ENCODE results near the gene KIAA1958. TPM values are rescaled to one million over a fixed set of nuclear protein-coding genes. Genes with fewer than 3 reads are reported as not detected.

The KIAA1958 gene
- total and polyA plus RNA-seq, 10 of the 15 experiments (the other 5 are each of a cell fraction or from before 2014, with no cell fraction given): 0.53 to 8.7 (median 4.0) TPM

- TF ChIP-seq NBN (IDR thresholded peaks at IDR 0.05): no peak
These were observed 190.4 kb downstream of the KIAA1958 start (continued) for GRCh38 chr9:112677040-112677439.

DNA sequence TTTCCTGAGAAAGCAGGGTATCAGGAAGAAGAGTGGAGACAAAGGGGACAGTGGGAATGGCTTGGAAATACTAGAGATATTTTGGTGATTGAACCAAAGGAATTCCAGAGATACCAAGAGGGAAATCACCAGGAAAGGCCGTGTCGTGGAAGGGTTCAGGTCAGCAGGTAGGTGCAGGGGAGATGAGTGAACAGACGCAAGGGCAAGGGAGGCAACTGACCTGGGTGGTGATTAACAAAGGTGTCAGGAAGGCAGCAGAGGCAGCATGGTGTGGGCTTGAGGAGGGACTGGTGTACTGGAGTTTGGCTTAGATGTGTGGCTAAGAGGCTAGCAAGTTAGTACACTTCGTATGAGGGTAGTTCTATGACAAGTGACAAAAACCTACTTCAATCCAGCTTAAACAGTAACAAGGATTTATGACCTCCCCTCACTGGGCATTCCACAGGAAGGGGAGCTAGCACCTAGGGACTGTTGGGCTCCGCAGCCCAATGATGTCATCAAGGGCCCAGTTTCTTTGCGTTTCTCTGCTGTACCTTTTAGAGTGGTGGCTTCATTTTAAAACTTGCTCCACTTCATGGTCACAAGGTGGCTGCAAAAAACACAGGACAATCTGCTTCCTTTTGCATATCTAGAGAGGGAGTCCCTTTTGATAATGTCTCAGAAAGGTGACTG, 194.2 kb downstream of the KIAA1958 start:
- in situ Hi-C loops (cut with MboI): no loop called here
- FAIRE-seq: no peak
- TF ChIP-seq ZNF592 (IDR thresholded peaks at IDR 0.05) (no peak), IKZF1 (conservative IDR thresholded peaks at IDR 0.05) (no peak), PML (IDR thresholded peaks at IDR 0.05; ENCODE audit: low read length) (no peak)
- no peaks in the 10 kb centered on the region; the same call in 2 of the 3 replicates for H3K9me3 ChIP-seq (replicated peaks; ENCODE audit: control insufficient read depth, insufficient read depth, low read length)
- CTCF ChIA-PET: interaction anchor here (0.6 to 0.7 kb wide), 3 partner anchors 17 to 606 kb away, joined by 3 to 4 read pairs (median 3); no protein-coding TSS in a partner anchor
- H3K79me2 ChIP-seq (ENCODE audit: control insufficient read depth, insufficient read depth, low read length): no peaks in the 10 kb centered on the region
- H3K4me3 ChIP-seq: no peak overlapping the region
- RAD21 ChIA-PET (ENCODE audit: unreplicated experiment): no interaction called here
- BruUV-seq (replicated peaks): no TSS peak
- no peaks in the 10 kb centered on the region for H3K36me3 ChIP-seq (ENCODE audit: control insufficient read depth in 2 of 2, insufficient read depth in 2 of 2, low read length in 1 of 2)
- no peaks in the 10 kb centered on the region for H3K27me3 ChIP-seq (replicated peaks in 1 of 2; ENCODE audit: control insufficient read depth in 2 of 2, insufficient read depth in 2 of 2, low read length in 1 of 2)
- ATAC-seq: no peak
- 66% methylated on average over 6 of the region's 6 CpGs for whole genome bisulfite sequencing (ENCODE audit: insufficient coverage, insufficient replicate concordance, low lambda C conversion rate, missing lambda C conversion rate)
- no peaks in the 10 kb centered on the region for H4K20me1 ChIP-seq (ENCODE audit: control insufficient read depth, insufficient read depth)
- H3K4me2 ChIP-seq (ENCODE audit: control insufficient read depth, insufficient read depth): no peak overlapping the region
- H2AFZ ChIP-seq (ENCODE audit: control insufficient read depth, low read depth, low read length): no peak overlapping the region
- POLR2A ChIA-PET: interaction anchor here (0.6 kb wide), 1 partner anchor 234 kb away, joined by 5 read pairs; no protein-coding TSS in a partner anchor
- intact Hi-C loops (cut with micrococcal nuclease; ENCODE audit: unreplicated experiment): no loop called here
- DNase-seq (ENCODE audit: low read depth, low spot score): no peak
- H3K4me1 ChIP-seq (ENCODE audit: control insufficient read depth, insufficient read depth, low read length): no peaks in the 10 kb centered on the region
- H3K9ac ChIP-seq (ENCODE audit: control insufficient read depth, insufficient read depth, low read length): no peak overlapping the region
- SMC1A ChIA-PET (ENCODE audit: uncharacterized antibody, unreplicated experiment): no interaction called here
- no peak overlapping the region for H3K27ac ChIP-seq (ENCODE audit: control insufficient read depth, insufficient read depth)

Measured in GM12878 (cell line).